Measurements from ENCODE around the gene ARHGEF17.

- TF ChIP-seq CTCF (IDR thresholded peaks at IDR 0.05) (no peak), POLR2A (IDR thresholded peaks at IDR 0.05) (no peak)
Measured at GRCh38 chr11:73324665-73325035, 16.6 kb downstream of the ARHGEF17 start.

All from lower leg skin (tissue), 3 donors.